Fibroblast of peridontal ligament (primary cell): ENCODE data around the gene CCR7.
"Not testable (repeated sequence)": the region's sequence is repeated elsewhere in the genome, so short reads cannot be mapped to it uniquely, and the experiment has no call there.

ENCODE experiments used
- DNase-seq: peaks from one replicate; pipeline ENCODE4 v3.0.0-alpha.2; 2010; ENCODE audit errors: extremely low read depth

The CCR7 gene

DNA sequence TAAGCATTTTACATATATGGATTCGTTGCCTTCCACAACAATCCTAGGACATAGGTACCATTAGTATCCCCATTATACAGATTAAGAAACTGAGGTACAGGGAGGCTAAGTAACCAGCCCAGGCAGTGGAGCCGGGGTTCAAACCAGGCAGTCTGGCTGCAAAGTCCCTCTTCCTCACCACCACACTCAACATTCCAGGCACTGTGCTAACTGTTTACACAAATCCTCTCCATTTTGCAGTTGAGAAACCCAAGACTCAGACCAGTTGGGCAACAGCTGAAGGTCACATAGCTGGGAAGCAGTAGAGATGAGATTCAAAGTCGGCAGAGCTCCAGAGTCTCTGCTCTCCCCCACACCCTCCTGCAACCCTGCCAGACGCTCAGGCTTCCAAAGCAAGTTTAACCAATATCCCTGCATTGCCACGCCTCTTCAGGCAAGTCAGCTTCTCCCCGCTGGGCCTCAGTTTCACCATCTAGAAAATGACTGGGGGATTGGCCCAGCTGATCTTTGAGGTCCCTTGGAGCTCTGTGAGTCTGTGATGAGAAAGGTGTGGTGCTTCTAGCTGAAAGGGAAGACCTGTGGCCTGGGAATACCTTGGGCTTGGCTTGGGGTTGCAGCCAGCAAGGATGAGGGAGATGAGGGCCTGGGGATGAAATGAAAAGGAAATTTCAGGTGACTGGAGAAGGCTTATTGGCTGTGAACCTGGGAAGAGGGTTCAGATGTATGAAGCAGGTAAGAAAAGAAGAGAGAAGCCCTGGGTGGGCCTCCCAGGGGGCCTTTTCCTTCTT lies 14.0 kb downstream of the CCR7 start:
- DNase-seq: peak; percentile 100

DNA sequence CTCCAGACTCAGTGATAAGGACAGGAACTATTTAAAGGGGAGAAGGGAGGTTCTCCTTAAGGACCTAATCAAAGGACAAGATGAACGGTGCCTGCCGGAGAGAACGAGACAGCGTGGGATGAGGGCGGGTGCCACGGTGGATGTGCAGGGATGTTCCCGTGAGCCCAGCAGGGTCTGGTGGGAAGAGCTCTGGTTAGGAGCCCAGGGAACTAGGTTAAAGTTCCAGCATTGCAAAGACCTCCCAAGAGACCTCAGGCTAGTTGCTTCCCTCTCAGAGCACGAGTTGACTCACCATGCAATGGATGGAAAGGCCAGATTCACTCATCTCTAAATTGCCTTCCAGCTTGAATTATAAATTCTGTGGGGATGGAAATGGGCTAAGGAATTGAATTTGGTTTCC lies 14.7 kb downstream of the CCR7 start:
- DNase-seq: peak; percentile 100

DNA sequence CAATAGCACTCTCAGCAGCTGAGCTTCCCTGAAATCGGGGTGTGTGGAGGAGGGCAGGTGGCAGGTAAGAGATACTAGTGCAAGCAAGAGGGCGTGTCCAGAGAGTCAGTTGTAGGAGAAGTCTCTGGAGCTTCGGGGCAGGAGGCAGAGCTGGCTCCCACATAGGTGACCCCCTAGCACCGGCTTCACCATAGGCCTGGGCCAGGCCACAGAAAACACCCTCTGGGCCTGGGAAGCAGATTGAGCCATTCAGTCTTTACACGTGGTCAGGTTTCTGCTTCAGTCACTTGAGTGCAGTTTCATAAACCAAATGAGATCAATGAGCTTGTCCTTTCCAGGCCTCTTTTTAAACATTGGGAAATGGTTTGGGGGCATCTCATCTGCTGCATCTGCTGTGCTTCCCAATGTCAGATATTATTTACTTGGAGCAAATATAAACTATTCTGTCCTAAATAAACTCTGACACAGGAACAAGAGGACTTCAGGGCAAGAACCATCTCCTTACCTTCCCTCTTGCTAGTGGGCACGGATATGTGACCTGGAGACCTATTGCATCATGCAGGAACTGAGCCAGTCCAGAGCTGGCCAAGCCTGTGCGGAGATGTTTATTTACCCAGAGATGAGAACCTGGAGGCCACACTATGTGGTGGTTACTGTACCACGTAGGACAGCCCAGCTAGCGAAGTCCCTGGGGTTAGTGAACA lies 16.1 kb downstream of the CCR7 start:
- DNase-seq: peak; percentile 96

DNA sequence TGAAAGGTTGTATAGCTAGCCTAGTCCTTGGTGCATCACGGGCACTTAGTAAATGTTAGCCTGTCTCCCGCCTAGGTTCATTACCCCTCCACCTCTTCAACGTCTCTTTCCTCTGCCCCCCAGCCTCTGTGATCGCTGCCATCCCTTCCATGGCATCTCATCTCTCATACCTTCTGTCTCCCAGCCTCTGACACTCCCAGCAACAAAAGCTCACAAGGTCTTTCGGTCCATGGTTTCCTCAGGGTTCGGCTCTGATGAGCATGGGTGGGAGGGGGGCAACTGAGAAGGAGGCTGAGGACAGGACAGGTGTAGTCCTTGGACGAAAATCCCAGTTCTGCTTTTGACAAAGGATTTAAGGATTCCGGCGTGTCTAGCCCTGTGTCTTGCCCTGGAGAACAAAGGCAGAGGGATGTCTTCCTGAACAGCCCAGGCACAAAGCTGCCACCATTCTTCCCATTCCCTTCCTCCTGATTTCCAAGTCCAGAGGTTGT lies 16.7 kb downstream of the CCR7 start:
- DNase-seq: no peak

DNA sequence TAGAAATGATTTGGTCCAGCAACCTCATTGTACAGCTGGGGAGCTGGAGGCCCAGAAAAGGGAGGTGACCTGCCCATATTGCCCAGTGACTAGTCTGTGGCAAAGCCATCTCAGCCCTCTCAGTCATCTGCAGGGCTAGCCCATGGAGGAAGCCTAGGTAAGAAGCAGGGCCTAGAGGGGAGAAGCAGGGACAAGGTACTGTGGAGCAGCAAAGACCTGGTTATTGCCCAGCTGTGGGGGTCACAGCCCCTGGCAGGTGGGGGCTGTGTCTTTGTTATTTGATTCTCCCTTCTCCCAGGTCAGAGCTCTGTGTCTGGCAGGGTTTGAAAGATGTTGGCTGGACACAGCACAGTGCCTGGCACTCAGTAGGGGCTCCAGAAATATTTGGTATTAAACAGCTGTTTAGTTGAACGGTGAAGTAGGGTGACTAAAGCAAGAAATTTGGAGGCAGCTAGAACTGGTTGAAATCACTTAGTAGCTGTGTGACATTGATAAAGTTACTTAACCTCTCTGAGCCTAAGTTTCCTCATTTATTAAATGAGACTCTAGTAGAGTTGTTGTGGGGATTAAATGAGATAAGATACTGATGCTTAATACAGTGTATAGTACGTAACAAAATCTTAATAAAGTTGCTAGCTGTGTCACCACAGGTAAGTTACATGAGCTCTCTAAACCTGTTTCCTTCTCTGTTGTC lies 17.3 kb downstream of the CCR7 start:
- no peak for DNase-seq

DNA sequence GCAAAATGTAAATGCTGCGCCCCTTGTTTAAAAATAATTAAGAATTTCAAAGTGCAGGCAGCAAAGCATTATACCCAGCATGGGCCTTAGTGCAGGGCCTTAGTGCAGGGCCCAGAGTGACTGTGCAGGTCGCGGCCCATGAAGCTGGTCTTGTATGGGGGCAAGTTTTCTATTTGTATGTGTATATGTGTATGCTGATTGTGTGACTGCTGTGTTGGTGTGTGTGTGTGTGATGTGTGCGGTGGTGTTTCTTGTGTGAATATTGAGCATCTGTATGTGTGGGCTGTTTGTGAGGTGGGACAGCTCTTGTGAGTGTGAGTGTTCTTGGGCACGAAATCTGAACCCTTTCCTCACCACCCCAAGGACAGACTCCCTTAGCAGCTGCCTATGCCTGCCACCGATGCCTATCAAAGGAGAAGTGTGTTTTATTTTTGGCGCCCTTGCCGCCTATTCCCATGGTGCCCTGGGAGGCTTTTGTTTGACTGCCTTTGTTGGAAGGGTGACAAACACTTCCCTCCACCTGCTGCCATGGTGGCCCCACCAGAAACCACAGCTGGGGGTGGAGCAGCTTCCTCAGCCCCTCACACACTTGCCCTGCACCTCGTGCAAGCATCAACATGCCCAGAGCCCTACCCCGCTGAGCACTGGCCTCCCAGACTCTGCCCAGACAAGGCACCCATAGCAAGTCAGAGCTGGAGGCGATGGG lies 18.0 kb downstream of the CCR7 start:
- DNase-seq: no peak

DNA sequence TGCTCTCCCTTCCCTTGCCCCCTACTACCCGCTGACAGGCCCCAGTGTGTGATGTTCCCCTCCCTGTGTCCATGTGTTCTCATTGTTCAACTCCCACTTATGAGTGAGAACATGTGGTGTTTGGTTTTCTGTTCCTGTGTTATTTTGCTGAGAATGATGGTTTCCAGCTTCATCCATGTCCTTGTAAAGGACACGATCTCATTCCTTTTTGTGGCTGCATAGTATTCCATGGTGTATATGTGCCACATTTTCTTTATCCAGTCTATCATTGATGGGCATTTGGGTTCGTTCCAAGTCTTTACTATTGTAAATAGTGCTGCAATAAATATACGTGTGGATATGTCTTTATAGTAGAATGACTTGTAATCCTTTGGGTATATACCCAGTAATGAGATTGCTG lies 18.8 kb downstream of the CCR7 start:
- not testable (repeated sequence) for DNase-seq

DNA sequence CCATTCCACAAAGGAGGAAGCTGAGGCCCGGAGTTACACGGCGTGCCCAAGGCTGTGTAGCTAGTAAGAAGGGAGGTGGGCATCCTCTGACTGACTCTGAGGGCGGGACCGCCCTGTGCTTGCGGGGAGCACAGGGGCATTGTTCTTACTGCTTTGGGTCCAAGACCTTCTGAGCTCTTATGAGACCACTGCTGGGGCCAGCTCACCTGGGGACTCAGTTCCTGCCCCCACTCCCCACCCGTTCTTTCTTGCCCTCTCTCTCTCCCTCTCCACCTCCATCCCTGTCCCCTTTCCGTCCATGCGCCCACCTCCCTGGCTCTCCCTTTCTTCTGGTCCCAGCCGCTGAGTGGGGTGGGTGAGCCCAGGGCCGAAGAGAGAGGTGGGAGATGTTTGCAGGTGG lies 19.6 kb downstream of the CCR7 start:
- DNase-seq: no peak

DNA sequence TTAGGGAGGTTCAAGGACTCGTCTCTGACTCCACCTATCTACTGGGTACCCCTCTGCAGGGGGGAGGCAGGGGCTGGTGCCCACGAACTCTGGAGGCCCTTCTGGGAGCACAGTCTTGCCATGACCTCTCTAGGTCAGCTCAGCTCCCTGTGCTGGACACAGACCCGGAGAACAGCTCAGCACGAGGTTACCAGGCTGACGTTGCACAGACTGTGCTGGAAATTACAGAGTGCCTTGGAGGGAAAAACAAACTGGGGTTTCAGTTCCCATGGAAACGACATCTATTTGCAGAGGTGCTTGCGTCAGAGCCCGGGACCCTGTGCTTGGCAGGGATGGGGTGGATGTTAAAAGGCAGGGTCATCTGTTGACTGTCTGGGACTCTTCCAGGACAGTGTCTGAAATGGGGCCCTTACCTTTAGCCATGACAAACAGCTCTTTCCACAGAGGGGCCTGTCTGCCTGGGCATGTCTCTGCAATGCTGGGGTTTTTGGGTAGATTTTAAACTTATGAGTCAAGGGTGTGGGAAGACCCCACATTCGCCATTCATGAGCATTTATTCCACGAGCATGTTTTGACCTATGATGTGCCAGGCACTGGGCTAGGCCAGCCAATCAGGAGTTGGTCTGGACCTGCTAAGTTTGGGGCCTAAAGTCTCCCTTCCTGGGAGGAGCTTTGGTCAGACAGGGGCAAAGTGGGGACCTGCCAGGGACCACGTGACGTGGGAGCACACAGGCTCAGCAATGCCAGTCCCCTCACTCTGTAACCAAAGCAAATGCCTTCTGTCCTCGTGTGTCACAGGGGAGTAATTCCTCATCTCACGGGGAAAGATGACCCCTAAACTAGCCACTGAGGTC lies 22.5 kb downstream of the CCR7 start:
- peak; percentile 100 for DNase-seq

DNA sequence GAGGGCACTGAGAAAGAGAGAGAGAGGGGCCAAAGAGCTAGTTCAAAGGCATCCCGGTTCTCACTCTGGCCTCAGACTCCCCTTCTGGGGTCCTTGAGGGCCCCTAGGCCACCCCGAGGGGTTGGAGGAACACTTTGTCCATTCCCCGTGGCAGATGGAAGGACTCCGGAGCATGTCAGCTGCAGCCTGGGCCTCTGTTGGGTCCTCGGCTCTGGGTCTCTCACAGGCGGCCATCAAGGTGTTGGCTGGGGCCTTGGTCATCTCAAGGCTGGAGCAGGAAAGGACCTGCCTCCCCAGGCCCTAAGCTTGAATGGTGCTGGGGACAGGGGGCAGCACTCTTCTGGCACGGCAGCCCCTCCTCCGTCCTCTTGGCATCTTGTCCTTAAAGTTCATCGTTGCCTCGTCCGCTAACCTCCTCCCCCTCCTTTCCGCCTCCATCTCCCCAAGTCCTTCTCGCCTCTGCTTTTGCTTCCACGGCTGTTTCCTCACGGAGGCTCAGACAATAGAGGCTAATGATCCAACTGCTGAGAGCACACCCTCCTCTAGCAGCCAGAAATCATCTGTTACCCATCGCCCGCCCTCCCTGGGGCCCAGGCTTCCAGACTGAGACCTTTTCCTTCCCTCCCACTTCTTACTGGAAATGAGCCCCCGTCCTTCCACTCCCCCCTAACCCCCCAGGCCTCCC lies 23.3 kb downstream of the CCR7 start:
- DNase-seq: no peak

DNA sequence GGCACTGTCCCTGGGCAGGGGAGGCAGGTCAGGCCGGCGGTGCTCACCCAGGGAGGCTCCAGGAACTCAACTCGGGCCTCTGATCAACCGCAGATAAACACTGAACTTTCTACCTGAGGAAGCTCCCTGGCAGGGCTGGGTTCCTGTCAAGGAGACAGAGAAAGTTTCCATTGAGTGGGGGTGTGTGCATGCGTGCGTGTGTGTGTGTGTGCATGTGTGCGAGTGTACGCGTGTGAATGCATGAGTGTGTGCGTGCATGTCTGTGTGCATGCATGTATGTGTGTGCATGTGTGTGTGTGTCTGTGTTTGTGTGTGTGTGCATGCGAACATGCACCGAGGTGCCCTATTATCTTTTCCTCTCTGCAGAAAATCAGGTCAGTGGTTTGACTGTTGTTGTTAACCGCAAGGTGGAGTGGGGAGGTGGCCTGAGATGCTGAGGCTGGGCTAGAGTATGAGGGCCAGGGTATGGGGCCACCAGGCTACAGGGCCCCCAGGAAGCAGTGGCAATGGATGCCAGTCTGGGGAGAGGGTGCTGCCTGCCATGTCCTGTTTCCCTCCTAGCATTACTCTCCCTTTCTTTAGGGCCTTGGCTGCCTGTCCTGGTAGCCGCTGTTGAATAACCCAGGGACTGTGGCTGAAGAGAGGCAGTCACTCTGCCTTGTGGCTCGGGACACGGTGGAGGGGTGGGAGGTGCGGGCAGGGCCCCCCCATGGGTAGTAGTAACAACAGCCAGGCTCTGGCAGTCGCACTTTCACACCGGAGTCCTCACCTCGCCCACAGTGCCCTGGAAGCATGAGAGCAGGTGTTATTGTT lies 24.0 kb downstream of the CCR7 start:
- no peak for DNase-seq

DNA sequence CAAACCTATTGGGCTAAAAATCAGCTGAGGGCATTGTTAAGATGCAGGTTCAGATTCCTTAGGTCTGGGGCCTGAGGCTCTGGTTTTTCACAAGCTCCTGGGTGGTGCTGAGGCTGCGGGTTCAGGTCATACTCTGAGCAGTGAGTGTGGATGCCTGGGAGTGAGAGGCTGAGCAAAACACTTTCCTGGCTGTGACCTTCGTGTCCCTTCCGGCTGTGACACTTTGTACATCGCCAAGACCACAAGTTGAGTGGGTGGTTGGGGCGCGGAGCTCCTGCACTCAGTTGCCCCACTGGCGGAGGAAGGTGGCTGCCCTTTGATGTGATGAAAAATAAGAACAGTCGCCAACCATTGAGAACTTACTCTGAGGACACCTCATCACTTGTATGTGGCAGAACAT lies 24.8 kb downstream of the CCR7 start:
- DNase-seq: no peak

DNA sequence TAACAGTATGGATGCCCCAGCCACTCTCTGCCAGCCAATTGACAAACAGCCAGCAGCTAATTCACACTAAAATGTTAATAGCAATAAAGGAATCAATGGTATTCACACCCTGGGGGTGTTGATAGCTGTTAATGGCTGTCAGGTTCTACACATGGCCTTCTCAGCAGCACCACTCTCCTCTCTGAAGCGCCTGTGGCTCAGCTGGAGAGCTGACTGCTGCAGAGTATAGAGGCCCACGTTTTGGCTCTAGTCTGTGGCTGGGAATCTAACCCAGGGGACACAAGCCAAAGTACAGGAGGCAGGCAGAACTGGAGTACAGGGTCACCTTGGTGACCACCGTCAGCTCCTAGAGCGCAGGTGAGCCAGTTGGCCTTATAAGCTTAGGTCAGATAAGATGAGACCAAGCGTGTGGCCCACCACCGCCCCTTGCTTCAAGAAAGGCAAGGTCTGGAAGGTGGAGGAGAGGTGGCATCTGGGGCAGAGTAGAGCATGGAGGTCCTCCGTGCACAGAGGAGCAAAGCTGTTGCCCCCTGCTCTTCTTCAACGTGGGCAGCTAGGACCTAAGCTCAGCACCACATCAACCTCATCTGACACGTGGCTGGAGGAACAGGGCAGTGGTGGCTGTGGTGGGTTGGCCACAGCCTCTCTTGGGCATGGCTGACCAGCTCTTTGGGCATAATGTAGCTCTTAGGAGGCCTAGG lies 25.4 kb downstream of the CCR7 start:
- DNase-seq: no peak

DNA sequence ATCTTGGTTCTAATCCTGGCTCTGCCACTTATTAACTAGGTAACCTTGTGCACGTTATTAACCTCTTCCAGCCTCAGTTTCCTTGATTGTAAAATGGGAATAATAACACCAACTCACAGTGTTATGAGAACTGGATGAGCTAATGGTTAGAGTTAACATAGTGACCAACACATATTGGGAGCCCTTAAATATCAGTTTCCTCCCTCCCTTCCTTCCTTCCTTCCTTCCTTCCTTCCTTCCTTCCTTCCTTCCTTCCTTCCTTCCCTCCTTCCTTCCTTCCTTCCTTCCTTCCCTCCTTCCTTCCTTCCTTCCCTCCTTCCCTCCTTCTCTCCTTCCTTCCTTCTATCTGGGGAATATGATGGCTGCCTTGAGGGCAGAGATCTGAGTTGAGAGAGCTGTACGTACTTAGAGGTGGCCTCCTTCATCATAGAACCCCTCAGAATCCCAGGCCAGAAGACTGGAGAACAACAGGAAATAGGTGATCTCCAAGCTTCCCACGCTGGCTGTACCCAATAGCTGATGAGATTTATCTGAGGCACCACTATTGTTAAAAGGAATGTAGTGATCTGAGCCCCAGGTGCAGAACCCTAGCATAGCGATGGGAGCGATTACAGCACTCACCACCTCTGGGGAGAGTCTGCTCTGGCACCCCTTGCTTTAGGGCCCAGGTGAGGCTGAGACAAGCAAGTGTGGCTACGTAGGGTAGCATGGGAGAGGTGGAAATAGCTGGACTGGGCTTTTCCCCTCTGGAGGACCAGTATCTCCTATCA lies 26.2 kb downstream of the CCR7 start:
- no peak for DNase-seq

DNA sequence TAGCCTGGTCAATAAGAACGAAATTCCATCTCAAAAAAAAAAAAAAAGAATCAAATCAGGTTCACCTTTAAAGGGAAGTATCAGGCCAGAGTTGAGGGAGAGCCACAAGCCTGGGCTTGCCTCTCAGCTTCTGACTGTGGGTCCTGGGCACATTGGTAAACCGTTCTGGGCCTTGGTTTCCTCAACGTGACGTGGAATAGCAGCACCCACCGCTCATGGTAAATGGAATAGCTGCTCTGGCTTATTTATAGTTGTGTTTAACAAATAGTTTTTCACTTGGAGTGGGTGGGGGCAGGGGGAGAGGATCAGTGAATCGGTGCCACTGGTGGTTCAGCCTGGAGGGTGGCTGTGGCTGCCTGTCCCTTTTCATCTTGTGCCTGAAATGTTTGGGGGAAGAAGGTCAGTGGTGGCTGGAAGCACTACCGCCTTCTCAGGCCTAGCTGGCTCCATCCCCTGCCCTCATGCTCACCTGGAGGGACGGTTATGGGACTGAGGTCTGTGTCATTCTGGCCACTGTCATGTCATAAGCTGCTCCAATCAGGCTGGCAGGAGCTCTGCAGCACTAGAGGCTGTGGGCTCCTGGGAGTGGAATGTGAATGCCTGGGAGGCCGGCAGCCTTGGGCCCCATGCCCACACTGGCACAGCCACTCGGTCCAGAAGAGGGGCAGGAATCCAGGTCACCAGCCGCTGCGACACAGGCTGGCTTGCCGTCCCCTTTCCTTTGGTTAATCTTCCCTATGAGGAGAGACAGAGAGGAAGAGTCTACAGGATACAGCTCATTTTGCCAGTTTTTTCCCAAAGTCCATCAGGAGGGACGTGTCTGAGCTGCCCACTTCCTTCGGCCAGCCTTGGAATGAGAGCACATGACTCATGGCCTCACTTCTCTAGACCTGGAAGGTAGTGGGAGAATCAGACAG lies 27.0 kb downstream of the CCR7 start:
- no peak for DNase-seq

DNA sequence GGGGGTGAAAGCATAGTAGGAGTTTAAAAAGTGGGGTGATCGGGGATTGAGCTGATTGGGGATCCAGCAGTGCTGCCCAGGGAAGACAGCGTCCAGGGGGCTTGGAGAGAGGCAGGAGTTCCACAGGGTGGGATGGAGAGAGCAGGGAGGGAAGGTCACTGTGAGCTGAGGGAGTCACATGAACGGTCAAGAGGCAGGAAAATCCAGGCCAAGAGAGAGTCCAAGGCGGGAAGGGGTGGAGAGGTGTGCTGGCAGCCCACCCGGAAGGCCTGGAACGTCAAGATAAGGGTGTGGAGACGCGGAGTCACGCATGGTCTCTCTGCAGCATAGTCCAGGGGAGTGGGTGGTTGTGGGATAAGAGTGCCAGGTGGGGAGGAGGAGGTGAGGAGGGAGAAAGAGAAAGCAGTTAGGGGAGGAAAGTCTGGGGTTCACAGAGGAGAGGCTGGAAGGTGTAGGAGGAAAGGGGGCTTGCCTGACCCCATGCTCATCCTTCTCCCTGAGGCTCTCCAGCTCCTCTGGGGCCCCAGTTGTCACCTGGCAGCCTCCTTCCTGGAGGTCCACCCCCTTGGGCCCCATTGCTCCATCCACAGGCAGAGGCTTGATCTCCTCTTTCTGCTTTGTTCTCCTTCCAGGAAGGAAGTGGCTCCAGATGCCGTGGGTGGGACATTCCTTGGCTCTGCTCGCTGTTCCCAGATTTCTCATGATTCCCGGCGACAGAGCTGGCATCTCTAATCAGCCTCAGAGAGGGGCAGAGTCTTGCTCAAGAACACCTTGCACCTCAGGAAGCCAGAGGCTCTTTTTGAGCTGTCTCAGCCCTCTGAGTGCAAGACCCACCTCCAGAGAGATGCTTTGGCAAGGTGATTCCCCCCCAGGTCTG lies 28.7 kb downstream of the CCR7 start:
- DNase-seq: peak; percentile 55
